ENCODE results near the gene MIOX. TPM values are rescaled to one million over a fixed set of nuclear protein-coding genes. Genes with fewer than 3 reads are reported as not detected.

Gene MIOX
- polyA plus RNA-seq, 1 experiment = 0.14 TPM

DNA sequence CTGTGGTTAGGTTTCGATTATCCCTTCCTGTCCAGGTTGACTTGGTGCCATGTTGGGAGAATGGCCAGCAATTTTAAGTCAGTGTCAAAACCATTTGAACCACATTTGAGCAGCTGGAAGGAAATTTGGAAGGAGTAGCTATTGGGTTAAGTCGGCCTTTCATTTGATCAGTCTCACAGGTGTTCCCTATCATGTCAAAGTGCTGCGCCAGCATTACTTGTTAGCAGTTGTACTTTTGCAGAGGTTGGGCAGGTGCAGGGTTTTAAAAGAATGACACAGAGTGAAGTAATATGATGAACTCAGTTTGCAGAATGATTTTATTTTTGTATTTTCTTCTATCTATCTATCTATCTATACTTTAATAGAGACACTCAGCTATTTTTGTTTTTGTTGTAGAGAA lies 49.6 kb downstream of the MIOX start:
- Histone ChIP-seq H3K4me3 (ENCODE audit: low read depth, low read length) (no peak overlapping the region), H3K9me3 (ENCODE audit: control insufficient read depth, insufficient read depth, low read length) (no peaks in the 10 kb centered on the region; the same call in 1 of the 2 replicates), H3K27ac (ENCODE audit: low read depth, low read length) (no peak overlapping the region), H3K27me3 (ENCODE audit: control insufficient read depth, insufficient read depth, low read length) (no peaks in the 10 kb centered on the region)
- no peak for DNase-seq (ENCODE audit: low read depth, low spot score)
- ChIA-PET POLR2A (interaction anchor here (0.7 kb wide), 1 partner anchor 42 kb away, joined by 6 read pairs; no protein-coding TSS in a partner anchor), CTCF (interaction anchor here (0.6 to 2.0 kb wide), 3 partner anchors 8 to 27 kb away, joined by 5 to 8 read pairs (median 7); partner anchors contain the start of genes SCO2 and SYCE3)
- TF ChIP-seq, protein P1, sequence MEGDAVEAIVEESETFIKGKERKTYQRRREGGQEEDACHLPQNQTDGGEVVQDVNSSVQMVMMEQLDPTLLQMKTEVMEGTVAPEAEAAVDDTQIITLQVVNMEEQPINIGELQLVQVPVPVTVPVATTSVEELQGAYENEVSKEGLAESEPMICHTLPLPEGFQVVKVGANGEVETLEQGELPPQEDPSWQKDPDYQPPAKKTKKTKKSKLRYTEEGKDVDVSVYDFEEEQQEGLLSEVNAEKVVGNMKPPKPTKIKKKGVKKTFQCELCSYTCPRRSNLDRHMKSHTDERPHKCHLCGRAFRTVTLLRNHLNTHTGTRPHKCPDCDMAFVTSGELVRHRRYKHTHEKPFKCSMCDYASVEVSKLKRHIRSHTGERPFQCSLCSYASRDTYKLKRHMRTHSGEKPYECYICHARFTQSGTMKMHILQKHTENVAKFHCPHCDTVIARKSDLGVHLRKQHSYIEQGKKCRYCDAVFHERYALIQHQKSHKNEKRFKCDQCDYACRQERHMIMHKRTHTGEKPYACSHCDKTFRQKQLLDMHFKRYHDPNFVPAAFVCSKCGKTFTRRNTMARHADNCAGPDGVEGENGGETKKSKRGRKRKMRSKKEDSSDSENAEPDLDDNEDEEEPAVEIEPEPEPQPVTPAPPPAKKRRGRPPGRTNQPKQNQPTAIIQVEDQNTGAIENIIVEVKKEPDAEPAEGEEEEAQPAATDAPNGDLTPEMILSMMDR (IDR thresholded peaks at IDR 0.05; ENCODE audit: low read depth, low read length) = no peak

DNA sequence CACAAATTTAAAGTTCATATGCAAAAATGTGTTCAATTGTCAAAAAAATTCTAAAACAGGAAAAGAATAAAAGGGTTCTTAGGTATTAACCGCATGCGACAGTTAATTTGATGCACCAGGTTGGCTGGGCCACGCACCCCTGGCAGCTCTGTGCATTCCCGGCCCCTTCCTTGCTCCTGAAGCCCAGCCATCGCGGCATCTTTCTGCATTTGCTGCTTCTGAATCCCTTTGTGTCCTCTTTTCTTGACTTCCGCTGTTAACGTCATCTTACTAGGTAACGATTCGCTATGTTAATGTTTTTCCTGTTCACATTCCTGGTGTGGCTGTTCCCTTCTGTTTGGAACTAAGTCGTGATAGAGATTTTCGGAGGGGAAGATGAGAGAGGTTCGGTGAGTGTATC lies 51.1 kb downstream of the MIOX start:
- Histone ChIP-seq H3K4me3 (ENCODE audit: low read depth, low read length) (no peak overlapping the region), H3K27ac (ENCODE audit: low read depth, low read length) (peak overlapping the region; percentile 99), H3K27me3 (ENCODE audit: control insufficient read depth, insufficient read depth, low read length) (no peaks in the 10 kb centered on the region), H3K9me3 (ENCODE audit: control insufficient read depth, insufficient read depth, low read length) (no peaks in the 10 kb centered on the region; the same call in 1 of the 2 replicates)
- TF ChIP-seq, protein P1 (IDR thresholded peaks at IDR 0.05; ENCODE audit: low read depth, low read length) = no peak
- ChIA-PET POLR2A (interaction anchor here (0.6 kb wide), 1 partner anchor 37 kb away, joined by 3 read pairs; no protein-coding TSS in a partner anchor), CTCF (interaction anchor here (1.5 to 3.9 kb wide), 2 partner anchors 13 to 25 kb away, joined by 4 to 32 read pairs; partner anchors contain the start of genes SCO2 and SYCE3)
- DNase-seq (ENCODE audit: low read depth, low spot score) = no peak

Other genes with a start within 250 kb of the MIOX start
- 8.5 and 10.8 TPM in 2 replicates for gene TUBGCP6, start 241.8 kb upstream of the MIOX start, polyA plus RNA-seq (2011; rRNA removed)
- gene HDAC10, start 235.6 kb upstream of the MIOX start, polyA plus RNA-seq (2011; rRNA removed) = 7.0 and 9.9 TPM in 2 replicates
- 26.6 and 33.7 TPM in 2 replicates for gene MAPK12, start 225.2 kb upstream of the MIOX start, polyA plus RNA-seq (2011; rRNA removed)
- 6.7 and 9.6 TPM in 2 replicates for gene MAPK11, start 216.5 kb upstream of the MIOX start, polyA plus RNA-seq (2011; rRNA removed)
- gene PLXNB2, start 179.2 kb upstream of the MIOX start, polyA plus RNA-seq (2011; rRNA removed) = 68.0 and 110 TPM in 2 replicates
- 2.4 and 3.8 TPM in 2 replicates for gene DENND6B, start 159.8 kb upstream of the MIOX start, polyA plus RNA-seq (2011; rRNA removed)
- gene PPP6R2, start 143.5 kb upstream of the MIOX start, polyA plus RNA-seq (2011; rRNA removed) = 26.6 and 35.0 TPM in 2 replicates
- 16.4 and 20.5 TPM in 2 replicates for gene SBF1, start 11.8 kb upstream of the MIOX start, polyA plus RNA-seq (2011; rRNA removed)
- 3.1 and 3.6 TPM in 2 replicates for gene ADM2, start 5.3 kb upstream of the MIOX start, polyA plus RNA-seq (2011; rRNA removed)
- gene LMF2, start 20.8 kb downstream of the MIOX start, polyA plus RNA-seq (2011; rRNA removed) = 25.7 and 46.6 TPM in 2 replicates
- 10.4 and 13.2 TPM in 2 replicates for gene NCAPH2, start 21.4 kb downstream of the MIOX start, polyA plus RNA-seq (2011; rRNA removed)
- 0.15 and 0.60 TPM in 2 replicates for gene SCO2, start 38.7 kb downstream of the MIOX start, polyA plus RNA-seq (2011; rRNA removed)
- gene TYMP, start 43.2 kb downstream of the MIOX start, polyA plus RNA-seq (2011; rRNA removed) = 2.9 and 3.6 TPM in 2 replicates
- 0.02 and 0.04 TPM in 2 replicates for gene KLHDC7B, start 59.0 kb downstream of the MIOX start, polyA plus RNA-seq (2011; rRNA removed)
- gene SYCE3, start 76.1 kb downstream of the MIOX start, polyA plus RNA-seq (2011; rRNA removed) = not detected in 2 replicates
- gene CPT1B, start 91.6 kb downstream of the MIOX start, polyA plus RNA-seq (2011; rRNA removed) = 0.99 and 1.2 TPM in 2 replicates
- gene CHKB, start 96.0 kb downstream of the MIOX start, polyA plus RNA-seq (2011; rRNA removed) = 22.5 and 28.2 TPM in 2 replicates
- 0.14 and 0.16 TPM in 2 replicates for gene MAPK8IP2, start 113.9 kb downstream of the MIOX start, polyA plus RNA-seq (2011; rRNA removed)
- gene ARSA, start 141.3 kb downstream of the MIOX start, polyA plus RNA-seq (2011; rRNA removed) = 14.3 and 22.0 TPM in 2 replicates
- gene SHANK3, start 186.0 kb downstream of the MIOX start, polyA plus RNA-seq (2011; rRNA removed) = 0.47 and 0.63 TPM in 2 replicates

Measured in AG04450 (cell line).